ENCODE results near the gene CST9L. TPM values are rescaled to one million over a fixed set of nuclear protein-coding genes. Genes with fewer than 3 reads are reported as not detected.
A peak's percentile ranks its signal among the peaks of the same experiment; 100 is the strongest.

Gene CST9L
- total and polyA plus RNA-seq, 2 of the 13 experiments (the other 11 are each of a cell fraction or from before 2014, with no cell fraction given) = 0.15 TPM; not detected in 1

- no peak overlapping the region for H3K27ac ChIP-seq (ENCODE audit: extremely low read length, insufficient read depth, low read length)
- no peak for DNase-seq (ENCODE audit: low spot score)
- H3K4me1 ChIP-seq (ENCODE audit: insufficient read depth, low read length) = peaks cover 7% of the 10 kb centered on the region; the same call in 1 of the 2 replicates
- H3K79me2 ChIP-seq (ENCODE audit: insufficient read depth, low read length) = no peaks in the 10 kb centered on the region
- H3K9me3 ChIP-seq (ENCODE audit: low read length) = no peaks in the 10 kb centered on the region
- POLR2A ChIA-PET = no interaction called here
- TF ChIP-seq ZBTB7A (CRISPR knock-in tag; IDR thresholded peaks at IDR 0.05) (0 out of 2 replicates have a peak, but pooled peaks have one; percentile 37), HDAC1 (CRISPR knock-in tag; IDR thresholded peaks at IDR 0.05) (no peak)
- H3K27me3 ChIP-seq (ENCODE audit: control insufficient read depth in 1 of 2, insufficient read depth in 2 of 2, low read length in 2 of 2) = peaks cover 2 to 5% of the 10 kb centered on the region in 2 experiments; a peak in 1 of 5 replicates
- H3K36me3 ChIP-seq (replicated peaks in 1 of 2; ENCODE audit: control insufficient read depth in 1 of 2, insufficient read depth in 2 of 2, low read length in 2 of 2) = no peaks in the 10 kb centered on the region
- in situ Hi-C loops (cut with HindIII; ENCODE audit: extremely low pct_ligation_motif_present, low pct_unique_long_range_greater_than_20kb) (no loop called here), intact Hi-C loops (cut with micrococcal nuclease; ENCODE audit: unreplicated experiment) (no loop called here)
- CTCF ChIA-PET (ENCODE audit: low intra/inter-chr PET ratio, low total read pairs) = no interaction called here
- no peak for FAIRE-seq
- no peak overlapping the region for H2AFZ ChIP-seq (ENCODE audit: low read length)
- no peak for ATAC-seq
- no peak overlapping the region for H3K4me2 ChIP-seq (ENCODE audit: low read depth, low read length)
- 26% methylated on average over 4 of the region's 4 CpGs for WGBS (ENCODE audit: low lambda C conversion rate)
- no peak overlapping the region for H3K9ac ChIP-seq (ENCODE audit: insufficient read depth, low read depth, low read length)
- BruUV-seq (replicated peaks) = no TSS peak
- H4K20me1 ChIP-seq (ENCODE audit: insufficient read depth, low read length) = no peaks in the 10 kb centered on the region
- no peak overlapping the region for H3K4me3 ChIP-seq (replicated peaks in 1 of 3; ENCODE audit: insufficient read depth in 1 of 3, low read depth in 2 of 3, low read length in 3 of 3)
These were observed 18.1 kb downstream of the CST9L start for GRCh38 chr20:23550227-23550626.

GRCh38 chr20:23548408-23548807, 19.9 kb downstream of the CST9L start:
- ATAC-seq (no peak), FAIRE-seq (no peak), DNase-seq (ENCODE audit: low spot score) (no peak)
- ChIA-PET POLR2A (no interaction called here), CTCF (ENCODE audit: low intra/inter-chr PET ratio, low total read pairs) (no interaction called here)
- Histone ChIP-seq H3K4me3 (replicated peaks in 1 of 3; ENCODE audit: insufficient read depth in 1 of 3, low read depth in 2 of 3, low read length in 3 of 3) (no peak overlapping the region), H3K9me3 (ENCODE audit: low read length) (no peaks in the 10 kb centered on the region), H3K9ac (ENCODE audit: insufficient read depth, low read depth, low read length) (no peak overlapping the region), H3K79me2 (ENCODE audit: insufficient read depth, low read length) (no peaks in the 10 kb centered on the region), H3K4me2 (ENCODE audit: low read depth, low read length) (no peak overlapping the region), H4K20me1 (ENCODE audit: insufficient read depth, low read length) (no peaks in the 10 kb centered on the region), H2AFZ (ENCODE audit: low read length) (no peak overlapping the region), H3K27me3 (ENCODE audit: control insufficient read depth in 1 of 2, insufficient read depth in 2 of 2, low read length in 2 of 2) (peaks cover 3 to 9% of the 10 kb centered on the region in 2 experiments; a peak in 2 of 5 replicates), H3K27ac (ENCODE audit: extremely low read length, insufficient read depth, low read length) (no peak overlapping the region), H3K36me3 (replicated peaks in 1 of 2; ENCODE audit: control insufficient read depth in 1 of 2, insufficient read depth in 2 of 2, low read length in 2 of 2) (no peaks in the 10 kb centered on the region), H3K4me1 (ENCODE audit: insufficient read depth, low read length) (peaks cover 7% of the 10 kb centered on the region; the same call in 1 of the 2 replicates)
- WGBS (ENCODE audit: low lambda C conversion rate) = 39% methylated on average over 5 of the region's 5 CpGs
- no TSS peak for BruUV-seq (replicated peaks)
- in situ Hi-C loops (cut with HindIII; ENCODE audit: extremely low pct_ligation_motif_present, low pct_unique_long_range_greater_than_20kb) = no loop called here
- intact Hi-C loops (cut with micrococcal nuclease; ENCODE audit: unreplicated experiment) = no loop called here
- TF ChIP-seq SMAD9 (CRISPR knock-in tag; IDR thresholded peaks at IDR 0.05) = no peak
- no peak for TF ChIP-seq PRDM15 (CRISPR knock-in tag; IDR thresholded peaks at IDR 0.05)
- TF ChIP-seq ZBTB21 (CRISPR knock-in tag; IDR thresholded peaks at IDR 0.05) = no peak
- no peak for TF ChIP-seq SNAI1 (CRISPR knock-in tag; IDR thresholded peaks at IDR 0.05; ENCODE audit: borderline replicate concordance)
- no peak for TF ChIP-seq ETS1 (CRISPR knock-in tag; IDR thresholded peaks at IDR 0.05)
- no peak for TF ChIP-seq REL (CRISPR knock-in tag; conservative IDR thresholded peaks at IDR 0.05)
- no peak for TF ChIP-seq ZNF703 (CRISPR knock-in tag; IDR thresholded peaks at IDR 0.05; ENCODE audit: borderline replicate concordance)
- no peak for TF ChIP-seq ZNF747 (CRISPR knock-in tag; IDR thresholded peaks at IDR 0.05; ENCODE audit: borderline replicate concordance)
- TF ChIP-seq POGZ (CRISPR knock-in tag; IDR thresholded peaks at IDR 0.05) = no peak
- TF ChIP-seq ZNF720 (CRISPR knock-in tag; IDR thresholded peaks at IDR 0.05) = no peak
- TF ChIP-seq TEAD3 (CRISPR knock-in tag; optimal IDR thresholded peaks at IDR 0.05; ENCODE audit: borderline replicate concordance) = no peak
- no peak for TF ChIP-seq ESRRA (CRISPR knock-in tag; IDR thresholded peaks at IDR 0.05; ENCODE audit: low read depth)
- TF ChIP-seq ZNF790 (CRISPR knock-in tag; IDR thresholded peaks at IDR 0.05; ENCODE audit: borderline replicate concordance) = no peak
- TF ChIP-seq ZNF143 (CRISPR knock-in tag; IDR thresholded peaks at IDR 0.05) = no peak
